Upper lobe of left lung (tissue), 4 donors: Measurements from ENCODE around the gene RAPGEF1.

ENCODE experiments used
- CTCF ChIP-seq, 6 experiments: fragments of 450-650 bp in 4 of 6; fragments of 200-600 bp in 2 of 6; sonication (generic) in 2 of 6; IDR thresholded peaks; one replicate each; pipeline ENCODE4 v1.5.1; 2016 to 2019; ENCODE audit warnings: antibody characterized with exemption in 6 of 6
- POLR2AphosphoS5 ChIP-seq, 2 donors: sonication (generic); formaldehyde crosslinking; IDR thresholded peaks; one replicate each; pipeline ENCODE4 v1.5.1; 2017; ENCODE audit warnings: antibody characterized with exemption in 2 of 2

GRCh38 chr9:131743096-131743495 is 3.2 kb upstream of the RAPGEF1 start:
- TF ChIP-seq CTCF (IDR thresholded peaks at IDR 0.05) (no peak), POLR2AphosphoS5 (IDR thresholded peaks at IDR 0.05) (no peak)
